Measurements from ENCODE around the gene RGL3.
"Not testable (repeated sequence)": the region's sequence is repeated elsewhere in the genome, so short reads cannot be mapped to it uniquely, and the experiment has no call there.

RGL3 gene

DNA sequence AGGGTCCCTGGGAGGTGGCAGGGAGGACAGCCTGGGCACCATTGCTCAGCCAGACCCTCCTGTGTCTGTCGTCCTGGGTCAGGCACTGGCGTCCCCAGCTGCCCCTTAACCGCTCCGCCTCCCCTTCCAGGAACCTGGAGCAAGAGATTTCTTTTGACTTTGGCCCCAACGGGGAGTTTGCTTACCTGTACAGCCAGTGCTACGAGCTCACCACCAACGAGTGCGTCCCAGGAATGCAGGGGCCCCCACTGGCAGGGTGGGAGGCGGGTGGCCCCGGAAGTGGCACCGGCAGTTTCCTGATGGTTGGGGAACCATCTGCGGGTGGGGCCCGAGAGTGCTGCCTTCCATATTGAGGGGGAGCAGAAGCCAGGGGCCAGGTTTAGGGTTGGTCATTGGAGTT lies 29.3 kb upstream of the RGL3 start:
- no peak for DNase-seq

DNA sequence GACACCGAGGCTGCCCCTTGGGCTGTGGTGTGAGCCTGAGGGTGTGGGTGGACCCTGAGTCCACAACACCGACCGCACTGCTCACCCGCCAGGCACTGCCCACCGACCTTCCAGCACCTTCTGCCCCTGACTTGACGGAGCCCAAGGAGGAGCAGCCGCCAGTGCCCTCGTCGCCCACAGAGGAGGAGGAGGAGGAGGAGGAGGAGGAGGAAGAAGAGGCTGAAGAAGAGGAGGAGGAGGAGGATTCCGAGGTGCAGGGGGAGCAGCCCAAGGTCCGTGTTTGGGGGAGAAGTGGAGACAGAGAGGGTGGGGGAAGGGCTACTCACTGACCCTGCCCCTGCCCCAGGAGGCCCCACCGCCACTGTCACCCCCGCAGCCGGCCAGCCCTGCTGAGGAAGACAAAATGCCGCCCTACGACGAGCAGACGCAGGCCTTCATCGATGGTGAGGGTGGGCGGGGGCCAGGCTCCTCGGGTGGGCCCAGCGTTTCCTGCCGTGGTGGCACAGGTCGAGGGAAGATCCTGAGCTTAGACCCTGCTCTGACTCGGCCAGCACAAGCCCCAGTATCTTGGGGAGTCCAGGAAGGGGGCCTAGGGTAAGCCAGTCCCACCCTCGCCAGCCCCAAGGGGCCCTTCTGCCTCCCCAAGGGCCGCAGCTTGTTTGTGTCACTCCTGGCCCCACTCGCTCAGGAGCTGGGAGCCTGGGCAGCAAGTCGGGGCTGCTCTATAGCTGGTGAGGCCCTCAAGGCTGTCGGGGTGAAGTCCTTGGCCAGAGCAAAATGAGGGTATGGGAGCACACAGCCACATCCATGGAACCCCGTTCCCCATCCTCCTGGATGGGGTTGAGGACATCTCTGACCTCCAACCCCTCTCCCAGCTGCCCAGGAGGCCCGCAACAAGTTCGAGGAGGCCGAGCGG lies 28.5 kb upstream of the RGL3 start:
- DNase-seq, result no peak

DNA sequence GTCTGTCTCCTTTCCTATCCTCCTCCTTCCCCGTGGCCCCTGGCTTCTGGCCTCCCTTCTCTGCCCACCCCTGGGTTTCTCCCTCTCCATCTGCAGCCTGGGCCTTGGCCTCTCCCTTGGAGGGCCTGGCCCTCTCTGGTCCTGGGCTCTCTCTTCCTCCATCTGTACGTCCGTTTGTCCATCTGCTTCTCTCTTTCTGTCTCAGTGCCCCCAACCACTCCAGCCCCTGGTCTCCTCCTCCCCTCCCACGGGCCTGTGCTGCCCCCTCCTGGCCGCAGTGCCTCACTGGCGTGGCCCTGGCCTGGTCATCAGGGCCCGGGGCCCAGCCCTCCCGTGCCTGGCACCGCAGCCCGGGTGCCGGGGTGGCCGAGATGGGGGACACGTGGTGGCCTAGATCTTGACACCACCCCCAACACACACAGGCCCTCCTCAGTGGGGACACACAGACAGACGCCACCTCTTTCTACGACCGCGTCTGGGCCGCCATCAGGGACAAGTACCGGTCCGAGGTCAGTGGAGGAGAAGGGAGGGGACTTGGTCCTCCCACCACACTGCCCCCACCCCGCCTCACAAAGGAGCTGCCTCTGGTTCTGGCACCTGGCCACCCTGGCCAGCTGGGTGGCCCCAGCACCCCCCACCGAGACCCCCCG lies 27.7 kb upstream of the RGL3 start:
- no peak for DNase-seq

DNA sequence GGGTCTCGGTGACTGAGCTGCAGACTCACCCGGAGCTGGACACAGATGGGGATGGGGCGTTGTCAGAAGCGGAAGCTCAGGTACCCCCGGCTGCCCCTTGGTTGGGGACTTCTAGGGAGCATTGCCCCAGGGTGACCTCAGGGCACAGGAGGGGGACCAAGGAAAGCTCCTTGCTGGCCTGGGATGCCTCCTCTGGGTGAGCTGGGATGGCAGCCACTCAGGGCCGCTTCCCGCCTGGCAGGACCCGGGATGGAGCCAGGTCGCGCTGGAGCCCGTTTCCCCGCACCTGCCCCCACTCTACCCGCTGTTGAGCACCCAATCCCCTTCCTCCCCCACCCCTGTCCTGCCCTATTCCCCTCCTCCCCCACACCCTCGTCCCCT lies 27.1 kb upstream of the RGL3 start:
- no peak for DNase-seq

DNA sequence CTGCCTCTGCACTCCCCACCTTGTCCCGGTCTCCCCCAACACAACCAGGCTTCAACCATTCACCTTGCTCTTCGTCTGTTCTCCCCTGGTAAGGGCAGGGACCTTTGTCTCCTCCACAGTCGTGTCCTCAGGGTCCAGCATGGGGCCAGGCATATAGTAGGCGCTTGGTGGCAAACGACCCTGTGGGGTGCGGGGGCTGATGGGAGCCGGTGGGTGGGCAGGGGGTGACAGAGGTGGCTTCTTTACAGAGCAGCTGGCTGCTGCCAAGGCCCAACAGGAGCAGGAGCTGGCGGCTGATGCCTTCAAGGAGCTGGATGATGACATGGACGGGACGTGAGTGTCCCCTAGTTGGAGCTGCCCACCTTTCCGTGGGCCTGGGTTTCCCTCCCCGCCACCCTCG lies 26.0 kb upstream of the RGL3 start:
- DNase-seq, result no peak

DNA sequence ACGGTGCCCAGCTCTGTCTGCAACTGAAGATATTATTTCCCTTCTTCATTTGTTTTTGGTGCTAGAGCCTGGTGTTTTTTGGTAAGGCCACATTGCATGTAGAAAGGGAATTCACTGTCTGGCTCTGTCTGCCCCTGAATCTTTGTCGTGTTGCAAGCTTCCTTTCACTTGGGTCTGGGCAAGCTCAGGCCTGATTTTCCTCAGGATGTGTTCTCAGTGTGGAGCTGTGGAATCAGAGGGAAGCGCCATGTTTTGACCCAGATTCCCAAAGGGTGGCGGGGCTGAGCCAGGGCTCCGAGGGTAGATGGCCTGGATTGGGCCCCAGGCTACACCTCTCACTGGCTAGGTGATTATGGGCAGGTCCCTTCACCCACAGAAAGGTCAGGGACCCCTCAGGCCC lies 24.9 kb upstream of the RGL3 start:
- no peak for DNase-seq

DNA sequence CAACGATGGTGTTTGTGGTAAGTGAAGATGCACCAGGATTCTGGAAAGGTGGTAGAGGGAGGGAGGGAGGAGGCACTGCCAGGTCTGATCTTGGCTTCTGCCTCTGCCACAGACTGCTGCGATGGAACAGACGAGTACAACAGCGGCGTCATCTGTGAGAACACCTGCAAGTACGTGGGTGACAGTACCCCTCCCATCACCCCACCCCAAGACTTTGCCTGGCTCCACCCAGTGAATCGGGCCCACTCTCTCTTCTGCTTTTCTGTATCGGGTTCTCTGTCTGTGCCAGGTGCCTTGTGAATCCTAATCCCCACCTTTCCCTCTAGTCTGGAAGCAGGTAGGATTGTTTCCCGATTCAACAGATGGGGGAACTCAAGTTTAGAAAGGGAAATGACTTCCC lies 18.8 kb upstream of the RGL3 start:
- DNase-seq, result no peak

DNA sequence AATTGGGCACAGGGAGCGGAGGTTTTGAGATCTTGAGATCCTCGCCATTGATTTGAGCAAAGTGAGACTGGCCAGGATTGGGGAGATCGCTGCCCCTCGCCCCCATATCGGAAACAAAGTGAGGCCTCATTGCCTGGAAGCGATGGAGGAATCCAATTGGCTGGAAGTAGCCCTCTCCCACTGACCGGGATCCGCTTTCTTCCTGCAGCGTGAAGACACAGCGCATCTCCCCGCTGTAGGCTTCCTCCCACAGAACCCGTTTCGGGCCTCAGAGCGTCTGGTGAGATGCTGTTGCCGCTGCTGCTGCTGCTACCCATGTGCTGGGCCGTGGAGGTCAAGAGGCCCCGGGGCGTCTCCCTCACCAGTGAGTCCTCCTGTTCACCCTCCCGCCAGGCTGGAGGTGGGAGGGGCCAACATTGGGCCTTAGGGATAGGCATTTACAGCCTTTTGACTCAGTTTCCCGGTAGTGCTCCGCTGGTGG lies 16.8 kb upstream of the RGL3 start:
- no peak for DNase-seq

DNA sequence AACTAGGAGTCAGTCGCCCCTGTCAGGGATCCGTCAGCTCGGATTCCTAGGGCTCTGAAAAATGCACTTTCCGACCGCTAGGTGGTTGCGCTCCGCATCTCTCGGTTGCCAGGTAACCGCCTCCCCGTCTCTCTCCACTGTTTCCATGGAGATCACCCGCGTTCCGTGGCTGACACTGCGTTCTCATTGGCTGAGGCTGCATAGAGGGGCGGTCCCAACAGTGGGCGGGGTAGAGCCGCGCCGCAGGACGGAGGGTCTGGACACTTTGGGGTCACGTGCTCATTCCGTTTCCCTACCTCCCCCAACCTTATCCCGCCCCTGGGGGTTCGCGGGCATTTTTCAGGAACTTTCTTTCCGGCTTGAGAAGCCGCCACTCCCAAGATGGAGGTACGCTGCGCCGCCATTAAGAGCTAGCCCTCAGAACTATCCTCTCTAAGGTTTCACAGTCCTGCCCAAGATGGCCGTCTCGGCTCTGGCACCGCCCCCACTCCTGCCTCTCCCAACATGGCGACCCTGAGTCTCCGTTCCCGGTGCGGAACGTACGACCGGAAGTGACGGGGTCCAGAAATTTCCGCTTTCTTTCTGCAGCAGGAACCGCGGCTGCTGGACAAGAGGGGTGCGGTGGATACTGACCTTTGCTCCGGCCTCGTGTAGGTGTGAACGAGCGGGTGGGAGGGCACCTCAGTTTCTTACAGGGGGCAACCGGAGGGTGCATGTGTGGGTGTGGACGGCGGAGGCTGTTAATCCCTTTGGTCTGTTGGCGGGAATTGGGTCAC lies 16.1 kb upstream of the RGL3 start, which contains the start of the genes ODAD3 and PRKCSH:
TSS of gene ODAD3 (minus strand) at position 65 of the 776 bp plus-strand sequence. CDS start 105 bp downstream, outside the sequence.
TSS of gene PRKCSH (plus strand) at position 579 of the 776 bp plus-strand sequence. CDS start 483 bp downstream, outside the sequence.
- peak; percentile 98 for DNase-seq

DNA sequence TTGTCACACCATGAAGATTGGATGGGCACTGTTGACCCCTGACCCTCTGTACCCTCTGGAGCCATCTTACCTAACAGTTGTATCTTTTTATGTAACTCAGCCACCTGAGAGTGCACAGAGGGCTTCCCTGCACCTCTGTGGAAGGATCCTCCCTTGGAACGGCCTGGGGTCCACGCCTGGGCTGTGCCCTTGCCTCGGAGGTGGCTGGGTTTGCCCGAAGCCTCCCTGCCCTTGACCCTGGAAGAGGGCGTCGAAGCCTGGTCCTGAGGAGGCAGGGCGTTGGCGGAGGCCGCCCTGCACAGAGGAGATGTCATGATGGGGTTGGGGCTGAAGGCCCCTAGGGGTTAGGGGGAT lies 15.6 kb upstream of the RGL3 start:
- DNase-seq, result no peak

DNA sequence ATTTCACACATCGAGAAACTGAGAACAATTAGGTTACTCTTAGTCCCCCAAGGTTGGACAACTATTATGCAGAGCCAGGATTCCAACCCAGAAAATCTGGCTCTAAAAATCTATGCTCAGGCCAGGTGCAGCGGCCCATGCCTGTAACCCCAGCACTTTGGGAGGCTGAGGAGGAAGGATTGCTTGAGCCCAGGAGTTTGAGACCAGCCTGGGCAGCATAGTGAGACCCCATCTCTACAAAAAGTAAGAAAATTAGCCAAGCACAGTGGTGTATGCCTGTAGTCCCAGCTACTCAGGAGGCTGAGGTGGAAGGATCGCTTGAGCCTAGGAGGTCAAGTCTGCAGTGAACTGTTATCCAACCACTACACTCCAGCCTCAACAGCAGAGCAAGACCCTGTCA lies 14.4 kb upstream of the RGL3 start:
- not testable (repeated sequence) for DNase-seq

DNA sequence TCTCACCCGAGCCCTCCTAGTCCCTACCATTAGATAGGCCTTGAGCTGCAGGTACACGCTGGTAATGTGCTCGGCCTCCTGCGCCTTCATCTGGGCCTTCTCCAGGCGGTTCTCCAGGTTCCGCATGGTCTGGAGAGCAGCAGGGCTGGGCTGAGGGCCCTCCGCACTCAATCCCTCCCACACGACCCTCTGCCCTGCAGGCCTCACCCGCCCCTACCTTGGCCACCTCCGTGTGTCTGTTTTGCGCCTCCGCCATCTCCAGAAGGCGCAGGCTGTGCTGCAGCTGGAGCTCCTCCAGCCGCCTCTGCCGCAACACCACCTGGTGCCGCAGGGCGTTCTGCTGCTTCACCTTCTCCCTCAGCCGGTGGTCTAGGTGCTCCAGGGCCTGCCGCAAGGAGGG lies 7.5 kb upstream of the RGL3 start:
- no peak for DNase-seq

DNA sequence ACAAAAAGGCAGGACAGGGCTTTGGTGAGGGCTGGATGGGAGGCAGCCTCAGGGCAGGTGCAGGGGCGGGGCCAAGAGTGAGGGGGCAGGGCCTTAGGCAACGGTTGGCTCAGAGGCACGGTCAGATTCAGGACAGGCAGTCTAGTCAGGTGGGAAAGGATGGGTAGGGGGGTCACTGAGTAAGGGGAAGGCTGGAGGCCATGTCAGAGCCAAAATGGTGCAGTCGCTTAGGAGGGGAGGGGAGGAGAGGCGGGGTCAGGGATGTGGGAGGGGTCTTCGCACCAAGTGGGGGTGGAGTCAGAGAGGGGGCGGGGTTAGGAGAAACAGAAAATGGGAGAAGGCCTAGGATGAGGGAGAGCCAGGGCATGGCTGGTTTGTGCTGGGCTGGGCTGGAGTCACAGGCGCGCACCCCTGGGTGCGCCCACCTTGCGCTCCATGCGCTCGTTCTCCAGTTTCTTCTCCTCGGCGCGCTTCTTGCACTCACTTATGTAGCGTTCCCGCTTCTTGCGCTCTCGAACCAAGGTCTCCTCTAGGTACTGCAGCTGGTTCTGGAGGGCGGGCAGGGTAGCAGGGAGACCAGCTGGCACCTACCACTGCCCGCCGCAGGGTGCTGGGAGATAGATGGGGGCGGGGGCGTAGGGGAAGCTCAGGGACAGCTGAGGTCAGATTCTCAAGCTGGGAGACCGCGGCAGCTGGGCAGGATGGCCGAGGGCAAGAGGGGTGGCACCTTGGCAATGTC lies 6.8 kb upstream of the RGL3 start:
- DNase-seq, result no peak

DNA sequence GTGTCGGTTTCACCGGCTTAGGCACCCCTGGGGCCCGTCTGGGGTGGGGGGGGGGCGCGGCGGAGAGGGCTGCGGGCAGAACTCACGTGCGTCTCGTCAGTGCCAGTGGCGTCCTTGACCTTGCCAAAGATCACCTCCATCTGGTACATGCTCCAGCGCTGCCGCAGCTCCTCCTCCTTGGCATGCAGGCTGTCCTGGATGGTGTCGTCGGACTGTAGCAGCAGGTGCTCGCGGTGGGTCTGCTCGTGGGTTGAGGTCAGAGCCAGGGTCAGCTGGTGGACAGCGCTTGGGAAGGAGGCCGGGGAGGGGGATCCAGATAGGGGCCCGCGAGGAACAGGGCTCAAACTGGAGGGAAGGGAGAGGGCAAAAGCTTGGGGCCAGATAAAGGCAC lies 4.7 kb upstream of the RGL3 start:
- DNase-seq, result no peak

DNA sequence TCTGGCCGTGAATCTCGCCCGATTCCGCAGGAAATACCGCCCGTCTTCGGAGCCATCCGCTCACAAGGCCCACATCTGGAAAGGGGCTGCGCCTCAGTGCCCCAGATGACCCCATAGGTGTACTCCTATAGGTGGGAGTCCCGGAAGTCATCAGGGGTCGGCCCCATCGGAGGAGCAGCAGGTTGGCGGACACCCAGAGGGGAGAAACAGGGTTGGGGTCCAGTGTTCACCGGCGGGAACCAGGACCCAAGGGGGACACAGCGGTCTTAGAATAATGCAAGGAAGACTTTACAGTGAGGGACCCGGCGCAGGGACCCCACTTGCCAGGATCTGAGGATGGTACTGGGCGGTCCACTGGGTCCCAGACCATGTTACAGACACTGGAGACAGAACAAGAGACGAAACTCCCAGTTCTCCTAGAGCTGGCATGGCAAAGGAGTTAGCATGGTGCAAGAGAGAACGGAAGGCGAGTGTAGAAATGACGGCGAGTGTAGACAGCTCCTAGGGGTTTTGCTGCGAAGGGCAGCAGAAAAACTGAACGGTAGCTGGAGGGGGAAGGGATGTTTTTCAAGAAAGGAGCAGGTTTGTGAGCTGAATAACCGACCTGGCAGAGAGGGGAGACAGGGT lies 4.2 kb upstream of the RGL3 start:
- no peak for DNase-seq

DNA sequence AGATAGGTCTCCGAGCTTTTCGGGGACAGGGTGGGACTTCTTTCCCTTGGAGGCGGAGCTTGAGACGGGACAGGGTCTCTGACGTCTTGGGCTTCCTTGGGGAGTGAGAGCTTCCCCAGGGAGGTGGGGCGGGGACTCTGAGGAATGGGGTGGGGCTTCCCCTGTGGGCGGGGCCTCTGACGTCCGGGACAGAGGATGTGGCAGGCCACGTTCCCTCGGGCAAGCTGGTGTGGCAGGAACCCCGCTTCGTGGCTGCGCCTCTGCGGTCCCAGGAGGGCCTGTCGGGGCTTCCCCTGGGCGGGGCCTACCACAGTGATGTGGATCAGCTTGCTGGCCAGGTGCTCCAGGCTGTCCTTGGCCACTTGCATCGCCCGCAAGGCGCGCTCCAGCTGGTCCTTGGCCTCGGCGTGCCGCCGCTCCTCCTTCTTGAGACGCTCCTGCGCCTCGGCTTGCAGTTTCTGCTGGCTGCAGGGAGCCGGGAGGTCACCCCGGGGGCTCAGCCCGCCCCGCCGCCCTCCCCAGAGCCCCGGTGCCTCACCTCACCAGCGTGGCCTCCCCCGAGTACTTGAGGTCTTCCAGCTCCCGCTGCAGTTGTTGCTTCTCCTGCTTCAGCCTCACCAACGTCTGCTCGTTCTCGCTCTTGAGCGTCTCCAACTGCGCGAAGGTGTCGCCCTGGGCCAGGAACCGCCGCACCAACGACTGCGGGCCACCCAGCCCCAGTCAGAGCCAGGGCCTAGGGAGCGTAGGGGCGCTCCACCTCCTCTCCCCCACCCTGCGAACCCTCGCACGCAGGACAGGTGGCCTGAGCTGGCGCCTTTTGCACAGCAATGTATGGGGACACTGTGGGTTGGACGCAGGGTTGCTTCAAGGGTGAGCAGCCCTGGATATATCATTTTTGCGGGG lies 3.3 kb upstream of the RGL3 start:
- DNase-seq, result no peak

DNA sequence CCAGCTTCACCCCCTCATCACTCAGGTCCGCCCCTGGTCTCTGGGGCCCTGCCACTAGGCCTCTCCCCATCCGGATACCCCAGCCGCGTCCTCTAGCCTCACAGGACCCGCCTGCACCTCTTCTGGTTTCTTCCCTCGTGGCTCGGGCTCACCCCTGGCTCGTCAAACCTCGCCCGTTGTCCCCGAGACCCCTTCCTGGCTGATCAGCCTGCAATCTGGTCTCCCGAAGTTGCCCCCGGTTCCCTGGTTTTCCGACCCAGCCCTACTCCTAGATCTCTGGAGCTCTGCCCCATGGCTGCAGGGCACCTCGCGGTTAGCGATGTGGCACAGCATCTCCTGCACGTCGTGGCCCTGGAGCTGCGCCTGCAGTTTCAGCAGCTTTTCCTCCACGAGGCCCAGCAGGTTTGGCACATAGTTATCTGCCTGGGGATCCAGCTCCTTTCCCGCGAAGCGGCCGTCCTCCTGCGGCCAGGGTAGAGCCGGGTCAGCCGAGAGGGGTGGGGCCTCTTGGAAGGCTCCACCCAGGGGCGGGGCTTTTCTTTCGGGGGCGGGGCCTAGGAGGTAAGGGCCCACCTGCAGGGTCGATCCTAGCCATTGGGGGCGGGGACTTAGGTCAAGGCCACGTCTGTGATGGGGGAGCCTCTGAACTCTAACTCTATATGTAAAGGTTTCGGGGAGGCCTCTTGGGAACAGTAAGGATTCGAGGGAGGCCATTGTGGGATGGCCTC lies 2.4 kb upstream of the RGL3 start:
- DNase-seq, result no peak

DNA sequence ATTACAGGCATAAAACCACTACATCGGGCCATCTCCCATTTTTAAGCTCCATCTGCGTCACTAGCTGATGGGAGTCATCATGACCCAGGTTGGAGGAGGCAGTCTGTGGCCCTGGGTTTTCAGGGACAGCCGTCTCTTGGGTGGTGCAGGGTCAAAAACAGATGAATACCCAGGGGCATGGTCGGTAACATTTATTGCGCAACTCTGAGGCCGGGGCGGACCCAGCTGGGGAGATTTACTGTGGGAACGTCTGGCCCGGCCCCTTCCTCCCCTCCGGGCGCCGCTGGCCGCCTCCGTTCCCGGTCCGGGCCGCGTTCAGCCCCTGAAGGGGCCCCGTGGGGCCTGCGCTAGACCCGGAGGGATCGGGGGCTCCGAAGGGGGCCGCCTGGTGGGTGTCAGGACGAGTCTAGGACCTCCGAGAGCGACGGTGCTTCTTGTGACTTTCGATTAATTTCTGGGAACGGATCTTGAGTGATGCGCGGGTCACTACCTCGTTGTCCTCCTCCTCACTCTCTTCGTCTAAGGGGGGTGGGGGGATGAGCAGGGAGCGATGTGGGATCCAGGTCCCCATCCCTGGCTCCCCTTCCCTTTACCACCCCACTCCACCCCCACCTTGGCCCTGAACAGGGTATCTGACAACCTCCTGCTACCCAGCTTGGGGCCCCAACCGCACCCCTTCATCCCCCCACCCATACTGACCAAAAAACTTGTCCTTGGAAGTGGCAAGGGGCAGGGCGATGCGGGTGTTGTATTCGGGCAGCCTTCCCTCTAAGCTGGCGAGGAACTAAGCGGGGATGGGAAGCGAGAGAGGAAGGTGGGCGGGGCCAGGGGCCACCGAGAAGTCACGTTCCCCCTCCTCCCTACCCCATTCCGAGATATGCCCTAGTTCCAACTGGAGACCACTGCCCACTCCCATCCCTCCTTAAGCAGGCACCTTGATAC lies 1.6 kb upstream of the RGL3 start:
- DNase-seq, result no peak

DNA sequence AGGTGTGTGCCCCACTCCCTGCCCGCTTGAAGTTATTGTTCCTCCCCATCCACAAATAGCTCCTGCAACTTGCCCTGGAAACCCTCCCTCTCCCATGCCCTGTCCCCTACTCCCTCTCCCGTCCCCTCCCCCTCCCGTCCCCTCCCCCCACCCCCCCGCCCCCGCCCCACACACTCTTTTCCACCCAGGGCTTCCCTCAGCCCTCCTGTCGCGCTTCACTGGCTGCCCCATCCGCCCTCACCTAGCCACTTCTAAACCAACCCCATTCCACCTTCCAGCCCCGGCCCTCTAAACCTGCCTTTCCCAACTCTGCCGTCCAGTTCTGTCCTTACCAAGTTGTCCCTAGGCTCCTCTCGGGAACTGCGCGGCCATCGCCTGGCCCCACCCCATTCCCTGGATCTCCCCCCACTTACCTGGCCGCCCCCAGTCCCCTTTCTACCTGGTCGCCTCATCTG lies 993 bp downstream of the RGL3 start:
- no peak for DNase-seq
